ENCODE data around the gene NDUFS2. TPM values are rescaled to one million over a fixed set of nuclear protein-coding genes. Genes with fewer than 3 reads are reported as not detected.

The NDUFS2 gene
- total RNA-seq, 1 experiment from 2014 or later = 123 TPM

GRCh38 chr1:161258439-161259344 lies 56.5 kb downstream of the NDUFS2 start, which contains the start of gene PCP4L1:
TSS of gene PCP4L1 (plus strand) at chr1:161258745. CDS start at chr1:161258975, 230 bp downstream.
- no peak for TF ChIP-seq EZH2 (IDR thresholded peaks at IDR 0.05; ENCODE audit: borderline replicate concordance, low read depth, low read length, poor library complexity, severe bottlenecking)
- TF ChIP-seq, protein P1, sequence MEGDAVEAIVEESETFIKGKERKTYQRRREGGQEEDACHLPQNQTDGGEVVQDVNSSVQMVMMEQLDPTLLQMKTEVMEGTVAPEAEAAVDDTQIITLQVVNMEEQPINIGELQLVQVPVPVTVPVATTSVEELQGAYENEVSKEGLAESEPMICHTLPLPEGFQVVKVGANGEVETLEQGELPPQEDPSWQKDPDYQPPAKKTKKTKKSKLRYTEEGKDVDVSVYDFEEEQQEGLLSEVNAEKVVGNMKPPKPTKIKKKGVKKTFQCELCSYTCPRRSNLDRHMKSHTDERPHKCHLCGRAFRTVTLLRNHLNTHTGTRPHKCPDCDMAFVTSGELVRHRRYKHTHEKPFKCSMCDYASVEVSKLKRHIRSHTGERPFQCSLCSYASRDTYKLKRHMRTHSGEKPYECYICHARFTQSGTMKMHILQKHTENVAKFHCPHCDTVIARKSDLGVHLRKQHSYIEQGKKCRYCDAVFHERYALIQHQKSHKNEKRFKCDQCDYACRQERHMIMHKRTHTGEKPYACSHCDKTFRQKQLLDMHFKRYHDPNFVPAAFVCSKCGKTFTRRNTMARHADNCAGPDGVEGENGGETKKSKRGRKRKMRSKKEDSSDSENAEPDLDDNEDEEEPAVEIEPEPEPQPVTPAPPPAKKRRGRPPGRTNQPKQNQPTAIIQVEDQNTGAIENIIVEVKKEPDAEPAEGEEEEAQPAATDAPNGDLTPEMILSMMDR (conservative IDR thresholded peaks at IDR 0.05; ENCODE audit: low read depth, low read length) = no peak
- H3K4me1 ChIP-seq (ENCODE audit: insufficient read depth, low read length, poor library complexity, severe bottlenecking) = peaks cover 13% of the 10 kb centered on the region
- H3K27me3 ChIP-seq (replicated peaks; ENCODE audit: insufficient read depth, low read depth, low read length, poor library complexity) = peaks cover 25% of the 10 kb centered on the region
- intact Hi-C loops (cut with micrococcal nuclease; ENCODE audit: unreplicated experiment) = no loop called here
- no TSS peak for BruUV-seq (replicated peaks)
- peak within 1 kb of the TSS; percentile 48 for H3K4me3 ChIP-seq (ENCODE audit: low read depth, low read length, poor library complexity, severe bottlenecking)
- ChIA-PET POLR2A (ENCODE audit: low non-redundant PET) (interaction anchor here (0.7 kb wide), 2 partner anchors 15 to 138 kb away, joined by 18 to 21 read pairs; no protein-coding TSS in a partner anchor), CTCF (interaction anchor here (1.0 kb wide), 1 partner anchor 32 kb away, joined by 3 read pairs; no protein-coding TSS in a partner anchor)
- peak; percentile 68 for DNase-seq (ENCODE audit: low spot score)
- H3K36me3 ChIP-seq (ENCODE audit: insufficient read depth, low read length, poor library complexity, severe bottlenecking) = no peaks in the 10 kb centered on the region
- H3K9me3 ChIP-seq (ENCODE audit: low read depth, low read length, poor library complexity, severe bottlenecking) = peaks cover 6% of the 10 kb centered on the region
- H3K27ac ChIP-seq (ENCODE audit: low read depth, low read length, poor library complexity, severe bottlenecking) = no peak within 1 kb of the TSS

GRCh38 chr1:161259345-161259702 lies 57.2 kb downstream of the NDUFS2 start:
- no peak for DNase-seq (ENCODE audit: low spot score)
- TF ChIP-seq, protein P1 (conservative IDR thresholded peaks at IDR 0.05; ENCODE audit: low read depth, low read length) = no peak
- no peak for TF ChIP-seq EZH2 (IDR thresholded peaks at IDR 0.05; ENCODE audit: borderline replicate concordance, low read depth, low read length, poor library complexity, severe bottlenecking)
- BruUV-seq (replicated peaks) = no TSS peak
- H3K4me3 ChIP-seq (ENCODE audit: low read depth, low read length, poor library complexity, severe bottlenecking) = peak overlapping the region; percentile 48
- peaks cover 6% of the 10 kb centered on the region for H3K9me3 ChIP-seq (ENCODE audit: low read depth, low read length, poor library complexity, severe bottlenecking)
- POLR2A ChIA-PET (ENCODE audit: low non-redundant PET) = no interaction called here
- H3K36me3 ChIP-seq (ENCODE audit: insufficient read depth, low read length, poor library complexity, severe bottlenecking) = no peaks in the 10 kb centered on the region
- no peak overlapping the region for H3K27ac ChIP-seq (ENCODE audit: low read depth, low read length, poor library complexity, severe bottlenecking)
- CTCF ChIA-PET = interaction anchor here (1.0 kb wide), 1 partner anchor 32 kb away, joined by 3 read pairs; no protein-coding TSS in a partner anchor
- peaks cover 13% of the 10 kb centered on the region for H3K4me1 ChIP-seq (ENCODE audit: insufficient read depth, low read length, poor library complexity, severe bottlenecking)
- intact Hi-C loops (cut with micrococcal nuclease; ENCODE audit: unreplicated experiment) = no loop called here
- H3K27me3 ChIP-seq (replicated peaks; ENCODE audit: insufficient read depth, low read depth, low read length, poor library complexity) = peaks cover 25% of the 10 kb centered on the region

GRCh38 chr1:161259765-161260164 lies 57.6 kb downstream of the NDUFS2 start:
- no peak for DNase-seq (ENCODE audit: low spot score)
- BruUV-seq (replicated peaks) = no TSS peak
- TF ChIP-seq EZH2 (IDR thresholded peaks at IDR 0.05; ENCODE audit: borderline replicate concordance, low read depth, low read length, poor library complexity, severe bottlenecking) = no peak
- TF ChIP-seq, protein P1 (conservative IDR thresholded peaks at IDR 0.05; ENCODE audit: low read depth, low read length) = no peak
- H3K4me3 ChIP-seq (ENCODE audit: low read depth, low read length, poor library complexity, severe bottlenecking) = no peak overlapping the region
- H3K27me3 ChIP-seq (replicated peaks; ENCODE audit: insufficient read depth, low read depth, low read length, poor library complexity) = peaks cover 25% of the 10 kb centered on the region
- H3K36me3 ChIP-seq (ENCODE audit: insufficient read depth, low read length, poor library complexity, severe bottlenecking) = no peaks in the 10 kb centered on the region
- ChIA-PET CTCF (no interaction called here), POLR2A (ENCODE audit: low non-redundant PET) (no interaction called here)
- peaks cover 13% of the 10 kb centered on the region for H3K4me1 ChIP-seq (ENCODE audit: insufficient read depth, low read length, poor library complexity, severe bottlenecking)
- H3K9me3 ChIP-seq (ENCODE audit: low read depth, low read length, poor library complexity, severe bottlenecking) = peaks cover 6% of the 10 kb centered on the region
- intact Hi-C loops (cut with micrococcal nuclease; ENCODE audit: unreplicated experiment) = no loop called here
- no peak overlapping the region for H3K27ac ChIP-seq (ENCODE audit: low read depth, low read length, poor library complexity, severe bottlenecking)

Data from A673 (cell line).